NCI-H128 (cell line): ENCODE measurements around the gene EXOC3.

Experiments used
- DNase-seq: peaks from one replicate; lab custom pipeline; 2025; ENCODE audit not compliant: unreplicated experiment; lab: John Stamatoyannopoulos, UW

Gene EXOC3

DNA sequence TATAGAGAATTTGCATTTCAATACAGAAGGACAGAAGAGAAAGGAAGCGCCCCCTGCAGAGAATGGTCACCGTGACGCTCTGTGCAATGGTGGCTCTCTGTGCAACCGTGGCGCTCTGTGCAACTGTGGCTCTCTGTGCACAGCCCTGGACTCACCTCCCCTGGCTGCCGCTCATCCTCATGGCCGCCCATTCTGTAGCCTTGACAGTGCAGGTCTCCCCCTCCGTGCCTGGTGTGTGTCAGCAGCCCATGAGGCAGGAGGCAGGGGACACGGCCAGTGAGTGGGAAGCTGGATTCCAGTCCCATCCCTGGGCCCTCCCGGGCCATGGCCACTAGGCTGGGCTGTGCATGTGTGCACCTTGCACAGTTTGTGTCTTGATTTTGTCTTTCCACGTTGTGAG, 12.0 kb downstream of the EXOC3 start:
- DNase-seq, result no peak

DNA sequence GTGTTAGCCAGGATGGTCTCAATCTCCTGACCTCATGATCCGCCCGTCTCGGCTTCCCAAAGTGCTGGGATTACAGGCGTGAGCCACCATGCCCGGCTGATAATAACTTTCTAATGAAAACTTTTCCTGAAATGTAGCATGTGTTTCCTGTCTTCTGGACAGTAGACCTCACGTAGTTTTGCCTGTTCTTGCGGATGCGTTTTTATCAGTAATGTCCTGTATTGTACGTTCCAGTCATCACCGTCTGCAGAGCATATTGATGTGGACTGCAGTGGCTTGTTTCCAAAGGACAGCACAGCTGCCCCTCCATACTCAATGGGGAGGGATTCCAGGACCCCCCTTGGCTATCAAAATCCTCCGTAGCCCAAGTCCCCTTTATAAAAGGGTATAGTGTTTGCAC, 12.8 kb downstream of the EXOC3 start:
- no peak for DNase-seq

DNA sequence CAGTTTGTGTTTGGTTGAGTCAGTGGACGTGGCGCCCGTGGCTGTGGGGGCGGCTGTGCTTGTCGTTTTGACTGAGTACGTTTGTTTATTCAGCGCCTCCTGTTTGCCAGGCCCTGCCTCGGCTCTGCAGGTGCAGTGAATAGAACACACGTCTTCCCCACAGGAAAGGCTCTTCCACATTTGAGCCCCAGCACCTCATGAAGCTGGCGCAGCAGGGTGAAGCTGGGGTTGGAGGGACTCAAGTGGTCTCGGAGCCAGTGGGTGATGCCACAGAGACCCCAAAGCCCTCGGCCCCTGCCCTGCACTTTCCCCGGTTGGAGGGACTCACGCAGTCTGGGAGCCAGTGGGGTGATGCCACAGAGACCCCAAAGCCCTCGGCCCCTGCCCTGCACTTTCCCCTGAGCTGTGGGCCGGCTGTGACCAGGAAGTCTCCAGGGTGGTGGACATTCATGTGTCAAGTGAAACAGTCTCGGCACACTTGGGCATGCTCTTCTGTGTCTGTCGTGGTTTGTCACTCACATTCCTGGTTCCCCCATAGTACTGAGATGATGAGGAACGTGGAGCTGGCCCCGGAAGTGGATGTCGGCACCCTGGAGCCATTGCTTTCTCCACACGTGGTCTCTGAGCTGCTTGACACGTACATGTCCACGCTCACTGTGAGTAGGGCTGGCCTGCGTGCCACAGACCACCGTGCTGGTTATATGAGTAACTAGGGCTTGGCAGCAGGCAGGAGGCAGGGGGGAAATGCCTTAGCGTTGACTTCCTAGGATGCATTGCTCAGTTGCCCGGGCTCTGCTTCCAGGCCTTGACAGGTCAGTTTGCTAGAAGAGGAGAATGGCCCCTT, 13.6 kb downstream of the EXOC3 start:
- no peak for DNase-seq

DNA sequence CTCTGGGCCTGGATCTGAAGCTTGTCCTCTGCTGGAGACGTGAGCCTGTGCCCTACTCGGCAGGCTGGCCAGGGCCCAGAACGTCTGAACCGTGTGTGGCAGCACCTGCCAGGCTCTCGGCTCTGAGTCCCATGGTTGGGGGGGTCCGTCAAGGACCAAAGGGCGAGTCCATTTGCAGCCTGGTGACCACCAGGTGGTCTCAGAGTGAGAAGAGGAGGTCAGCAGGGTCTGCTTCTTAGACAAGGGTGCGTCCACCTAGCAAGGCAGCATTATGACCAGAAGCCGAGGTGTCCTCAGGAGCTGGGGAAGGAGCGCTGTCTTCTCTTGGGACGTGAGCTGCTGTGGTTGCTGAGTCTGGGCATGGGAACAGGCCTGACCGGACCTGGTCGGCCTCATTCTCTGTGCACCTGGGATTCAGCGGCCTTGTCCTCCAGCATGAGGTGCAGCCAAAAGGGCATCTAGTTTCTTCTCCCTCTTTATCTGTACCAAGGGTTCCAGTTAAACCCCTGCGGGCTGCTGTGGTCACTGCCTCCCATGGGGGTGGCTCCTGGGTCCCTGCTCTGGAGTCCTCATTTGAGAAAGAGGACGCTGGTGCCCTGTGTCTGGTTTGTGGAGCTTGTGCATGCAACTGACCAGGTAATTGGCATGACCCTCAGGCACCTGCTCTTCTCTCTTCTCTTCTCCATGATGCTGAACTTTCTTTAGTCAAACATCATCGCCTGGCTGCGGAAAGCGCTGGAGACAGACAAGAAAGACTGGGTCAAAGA, 14.4 kb downstream of the EXOC3 start:
- DNase-seq, result no peak

DNA sequence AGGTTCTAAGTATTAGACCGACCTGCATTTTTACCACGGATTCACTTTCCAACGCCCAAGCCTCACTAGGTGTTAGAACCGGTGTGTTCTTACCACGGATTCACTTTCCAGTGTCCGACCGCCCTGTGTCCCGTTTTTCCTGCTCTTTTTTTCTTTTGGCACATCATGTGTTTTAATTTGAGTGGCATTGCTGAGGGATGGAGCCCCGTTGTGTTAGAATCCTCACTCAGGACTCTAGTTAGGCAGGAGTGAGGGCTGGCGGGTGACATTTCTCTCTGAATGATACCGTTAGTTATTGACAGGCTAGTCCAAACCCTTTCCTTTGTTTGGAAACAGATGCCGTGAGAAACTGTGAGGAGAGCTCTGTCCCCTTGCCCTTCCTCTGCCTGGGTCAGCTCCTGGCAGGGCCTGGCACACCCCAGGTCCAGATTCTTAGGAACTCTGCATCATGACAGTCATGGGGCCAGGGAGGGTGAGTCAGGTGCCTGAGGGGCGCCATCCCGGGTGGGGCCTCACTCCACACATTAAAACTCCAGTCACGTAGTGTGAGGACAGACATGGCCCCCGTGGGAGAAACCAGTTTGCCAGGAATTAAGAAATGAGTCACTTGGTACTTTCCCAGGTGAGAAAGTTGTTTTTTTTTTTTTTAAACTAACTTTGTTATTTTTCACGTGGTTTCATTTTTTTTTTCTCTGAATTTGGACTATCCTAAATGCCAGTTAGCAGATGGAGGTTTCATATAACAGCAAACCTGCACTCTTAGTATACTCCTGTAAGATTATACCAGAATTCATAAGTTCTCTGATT, 15.8 kb downstream of the EXOC3 start:
- DNase-seq, result no peak

DNA sequence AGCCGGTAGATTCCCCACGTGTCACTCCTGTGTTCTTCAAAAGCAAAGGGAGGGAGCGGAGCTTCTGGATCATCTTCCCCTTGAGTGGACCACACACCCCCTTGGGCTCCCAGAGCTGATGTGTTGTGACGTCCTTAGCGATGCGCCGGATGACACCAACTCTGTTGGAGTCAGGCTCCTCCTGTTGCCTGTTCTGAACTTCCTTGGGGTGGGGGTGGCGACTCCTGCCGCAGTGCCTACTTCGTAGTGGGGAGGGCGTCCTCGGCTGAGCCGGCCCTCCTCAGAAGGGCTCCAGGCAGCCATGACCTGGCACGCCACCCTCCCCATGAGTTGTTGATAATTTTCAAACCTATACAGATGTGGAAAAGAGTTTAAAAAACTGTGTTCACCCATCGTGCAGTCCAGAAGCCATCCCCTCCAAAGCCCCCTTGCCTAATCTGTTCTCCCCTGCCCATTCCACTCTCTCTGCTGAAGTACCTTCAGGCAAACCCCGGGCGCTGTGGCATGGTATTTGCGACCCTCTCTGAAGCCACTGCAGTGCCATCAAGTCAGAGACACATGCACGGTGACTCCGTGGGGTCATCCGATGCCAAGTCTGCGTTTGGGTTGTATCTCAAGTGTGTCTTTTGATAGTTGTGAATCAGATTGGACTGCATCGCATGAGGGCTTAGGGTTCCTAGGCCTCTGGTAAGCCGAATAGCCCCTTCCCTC, 16.7 kb downstream of the EXOC3 start:
- DNase-seq, result no peak

DNA sequence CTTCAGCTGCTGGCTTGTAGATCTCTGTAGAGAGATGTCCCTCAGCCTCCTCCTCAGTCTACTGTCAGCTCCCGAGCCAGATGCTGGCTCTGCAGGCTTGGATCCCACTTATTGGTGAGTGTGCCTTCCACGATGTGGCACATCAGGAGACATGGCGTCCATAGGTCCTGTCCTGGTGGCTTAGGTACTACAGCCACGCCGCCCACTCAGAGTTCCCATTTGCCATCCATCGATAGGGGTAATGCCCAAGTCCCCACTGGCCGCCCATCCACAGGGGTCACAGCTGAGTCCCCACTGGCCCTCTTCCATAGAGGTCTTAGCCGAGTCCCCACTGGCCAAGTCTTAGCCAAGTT, 17.3 kb downstream of the EXOC3 start:
- DNase-seq, result no peak

DNA sequence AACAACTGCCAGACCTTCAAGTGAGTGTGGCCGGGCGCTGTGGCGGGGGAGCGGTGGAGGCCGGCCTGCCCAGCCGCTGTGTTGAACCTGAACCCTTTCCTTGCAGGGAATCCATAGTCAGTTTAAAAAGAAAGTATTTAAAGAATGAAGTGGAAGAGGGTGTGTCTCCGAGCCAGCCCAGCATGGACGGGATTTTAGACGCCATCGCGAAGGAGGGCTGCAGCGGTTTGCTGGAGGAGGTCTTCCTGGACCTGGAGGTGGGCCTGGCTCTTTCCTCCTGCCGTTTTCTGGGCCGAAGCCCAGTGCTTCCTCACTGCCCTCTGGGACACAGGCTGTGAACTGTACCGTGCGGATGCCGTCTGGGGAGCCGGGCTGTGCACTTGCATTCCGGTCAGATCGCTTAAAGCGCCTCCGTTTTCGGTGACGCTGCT, 19.1 kb downstream of the EXOC3 start:
- no peak for DNase-seq

DNA sequence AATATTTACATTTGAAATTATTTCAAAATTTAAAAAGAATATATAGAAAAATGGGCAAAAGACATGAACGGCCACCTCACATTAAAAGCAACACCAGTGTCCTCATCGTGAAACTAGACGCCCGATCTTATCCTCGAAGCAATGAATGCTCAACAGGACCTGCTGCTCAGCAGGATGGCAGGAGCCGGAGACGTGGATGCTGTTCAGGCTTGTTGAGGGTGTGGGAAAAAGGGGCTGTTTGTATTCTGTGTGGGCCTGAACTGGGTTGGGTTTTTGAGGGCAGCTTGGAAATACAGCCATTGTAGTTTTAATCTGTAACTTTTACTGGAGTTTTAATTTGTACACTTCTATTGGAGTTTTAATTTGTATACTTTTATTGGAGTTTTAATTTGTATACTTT, 20.3 kb downstream of the EXOC3 start:
- no peak for DNase-seq

DNA sequence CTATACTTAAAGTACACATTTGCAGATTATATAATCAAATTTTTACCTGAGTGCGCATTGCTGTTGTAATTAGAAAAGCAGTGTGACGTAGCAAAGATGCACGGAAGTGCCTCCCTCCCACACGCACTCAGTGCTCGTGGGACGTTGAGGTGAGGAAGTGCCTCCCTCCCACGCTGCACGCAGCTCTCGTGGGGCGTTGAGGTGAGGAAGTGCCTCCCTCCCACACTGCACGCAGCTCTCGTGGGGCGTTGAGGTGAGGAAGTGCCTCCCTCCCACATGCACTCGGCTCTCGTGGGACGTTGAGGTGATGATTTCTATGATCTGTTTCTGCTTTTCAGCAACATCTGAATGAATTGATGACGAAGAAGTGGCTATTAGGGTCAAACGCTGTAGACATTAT, 21.0 kb downstream of the EXOC3 start:
- no peak for DNase-seq

DNA sequence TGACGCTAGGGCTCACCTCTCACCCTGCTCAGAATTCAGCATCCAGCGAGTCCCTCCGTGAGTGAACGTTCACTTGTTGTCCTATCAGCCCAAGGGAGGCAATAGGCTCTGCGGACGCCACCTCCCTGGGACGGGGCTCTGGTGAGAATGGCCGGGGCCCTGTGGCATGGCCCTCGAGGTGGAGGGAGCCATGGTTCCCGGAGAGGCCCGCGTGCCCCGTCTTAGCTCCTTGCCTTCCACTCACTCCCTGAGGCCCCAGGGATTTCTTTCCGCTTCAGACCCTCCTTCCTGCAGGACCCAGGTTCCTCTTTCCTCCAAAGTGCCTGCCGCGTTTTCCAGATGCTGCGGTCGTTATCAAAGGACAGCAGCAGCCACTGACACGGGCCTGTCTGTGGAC, 21.5 kb downstream of the EXOC3 start:
- no peak for DNase-seq

DNA sequence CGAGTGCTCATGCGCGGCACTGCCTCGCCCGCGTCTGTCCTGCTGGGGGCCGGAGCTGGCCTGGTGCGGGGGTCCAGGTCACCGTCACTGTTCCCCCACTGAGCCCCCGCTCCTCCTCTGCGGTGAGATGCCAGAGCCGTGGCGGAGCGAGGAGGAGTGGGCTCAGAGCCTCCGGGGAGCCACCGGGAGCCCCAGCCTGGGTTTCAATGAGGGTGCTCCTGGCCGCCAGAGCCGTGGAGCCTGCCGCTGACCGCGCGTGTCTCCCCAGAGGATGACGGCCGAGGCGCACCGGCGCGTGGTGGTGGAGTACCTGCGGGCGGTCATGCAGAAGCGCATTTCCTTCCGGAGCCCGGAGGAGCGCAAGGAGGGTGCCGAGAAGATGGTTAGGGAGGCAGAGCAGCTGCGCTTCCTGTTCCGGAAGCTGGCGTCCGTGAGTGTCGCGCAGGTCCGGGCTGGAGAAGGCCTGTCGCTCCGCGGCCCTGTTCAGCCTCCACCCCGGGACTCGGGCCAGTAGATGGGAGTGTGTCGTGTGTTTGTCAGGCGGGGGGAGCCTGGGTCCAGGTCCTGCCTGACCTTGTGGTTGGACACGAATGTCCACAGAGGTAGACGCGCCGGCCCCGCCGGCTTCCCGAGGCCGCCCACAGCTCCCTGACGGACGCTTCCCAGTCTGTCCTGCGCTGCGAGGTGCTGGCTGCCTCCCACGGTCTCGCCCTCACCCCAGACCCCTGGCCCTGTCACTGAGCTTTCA, 22.0 kb downstream of the EXOC3 start:
- no peak for DNase-seq

DNA sequence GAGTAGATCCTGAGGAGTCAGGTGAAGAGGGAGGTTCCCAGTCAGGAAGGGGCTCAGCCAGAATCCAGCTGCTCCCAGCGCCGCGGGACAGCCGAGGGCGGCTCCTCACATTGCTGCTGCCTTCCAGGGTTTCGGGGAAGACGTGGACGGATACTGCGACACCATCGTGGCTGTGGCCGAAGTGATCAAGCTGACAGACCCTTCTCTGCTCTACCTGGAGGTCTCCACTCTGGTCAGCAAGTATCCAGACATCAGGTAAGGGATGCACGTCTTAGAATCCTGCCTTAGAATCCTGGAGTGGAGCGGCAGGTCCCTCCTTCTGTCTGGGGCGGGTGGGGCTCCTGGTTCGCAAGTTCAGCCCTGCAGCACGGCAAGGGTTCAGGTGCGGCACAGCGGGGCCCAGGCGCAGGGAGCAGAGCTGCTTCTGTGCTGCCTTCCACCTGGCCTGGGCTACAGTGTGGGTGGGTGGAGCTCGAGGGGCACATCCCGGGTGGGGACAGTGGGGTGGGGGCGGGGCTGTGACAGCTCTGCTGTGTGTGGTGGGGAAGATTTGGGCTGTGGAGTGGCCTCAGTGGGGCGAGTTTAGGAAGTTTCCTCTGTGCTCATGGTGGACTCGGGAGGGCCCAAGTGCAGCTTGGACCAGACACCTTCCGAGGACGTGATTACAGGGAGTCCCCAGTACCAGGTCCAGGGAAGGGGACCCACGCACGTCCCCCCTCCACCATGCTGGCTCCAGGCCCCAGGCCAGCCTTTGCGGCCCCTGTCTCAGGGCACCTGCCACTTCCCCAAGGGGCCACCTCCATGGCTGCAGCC, 22.8 kb downstream of the EXOC3 start:
- no peak for DNase-seq

DNA sequence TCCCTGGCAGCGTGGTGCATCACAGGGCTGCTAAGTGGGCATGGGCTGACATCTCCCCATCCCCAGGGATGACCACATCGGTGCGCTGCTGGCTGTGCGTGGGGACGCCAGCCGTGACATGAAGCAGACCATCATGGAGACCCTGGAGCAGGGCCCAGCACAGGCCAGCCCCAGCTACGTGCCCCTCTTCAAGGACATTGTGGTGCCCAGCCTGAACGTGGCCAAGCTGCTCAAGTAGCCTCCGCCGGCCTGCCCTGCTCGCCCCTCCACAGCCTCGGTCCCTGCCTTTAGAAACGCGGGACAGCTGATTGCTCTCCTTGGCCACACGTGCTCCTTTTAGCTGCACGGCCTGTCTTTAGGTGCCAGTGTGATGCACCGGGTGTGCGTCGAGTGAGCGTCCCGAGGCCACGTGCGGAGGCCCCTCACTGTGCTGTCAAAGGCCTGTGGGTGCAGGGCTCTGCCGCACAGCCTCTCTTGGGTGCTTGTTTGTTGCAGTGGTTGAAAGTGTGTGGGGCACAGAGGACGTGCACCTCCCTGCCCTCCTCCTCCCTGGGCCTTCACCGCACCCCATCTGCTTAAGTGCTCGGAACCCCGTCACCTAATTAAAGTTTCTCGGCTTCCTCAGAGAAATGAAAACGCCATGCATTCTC, 23.8 kb downstream of the EXOC3 start:
- no peak for DNase-seq

DNA sequence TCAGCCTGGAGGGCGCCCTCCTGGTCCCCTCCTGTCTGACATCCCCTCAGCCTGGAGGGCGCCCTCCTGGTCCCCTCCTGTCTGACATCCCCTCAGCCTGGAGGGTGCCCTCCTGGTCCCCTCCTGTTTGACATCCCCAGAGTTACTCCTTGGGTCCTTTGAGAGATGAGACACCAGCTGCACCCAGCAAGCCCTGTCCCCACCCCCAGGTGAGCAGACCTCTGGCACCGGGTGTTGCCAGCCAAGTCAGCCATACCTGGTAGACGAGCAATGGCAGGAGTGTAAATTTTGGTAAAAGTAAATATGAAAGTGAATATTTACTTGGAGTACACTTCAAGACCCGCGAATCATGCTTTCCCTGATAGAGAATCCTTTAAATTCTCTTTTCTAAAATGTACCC, 25.4 kb downstream of the EXOC3 start:
- DNase-seq, result no peak

DNA sequence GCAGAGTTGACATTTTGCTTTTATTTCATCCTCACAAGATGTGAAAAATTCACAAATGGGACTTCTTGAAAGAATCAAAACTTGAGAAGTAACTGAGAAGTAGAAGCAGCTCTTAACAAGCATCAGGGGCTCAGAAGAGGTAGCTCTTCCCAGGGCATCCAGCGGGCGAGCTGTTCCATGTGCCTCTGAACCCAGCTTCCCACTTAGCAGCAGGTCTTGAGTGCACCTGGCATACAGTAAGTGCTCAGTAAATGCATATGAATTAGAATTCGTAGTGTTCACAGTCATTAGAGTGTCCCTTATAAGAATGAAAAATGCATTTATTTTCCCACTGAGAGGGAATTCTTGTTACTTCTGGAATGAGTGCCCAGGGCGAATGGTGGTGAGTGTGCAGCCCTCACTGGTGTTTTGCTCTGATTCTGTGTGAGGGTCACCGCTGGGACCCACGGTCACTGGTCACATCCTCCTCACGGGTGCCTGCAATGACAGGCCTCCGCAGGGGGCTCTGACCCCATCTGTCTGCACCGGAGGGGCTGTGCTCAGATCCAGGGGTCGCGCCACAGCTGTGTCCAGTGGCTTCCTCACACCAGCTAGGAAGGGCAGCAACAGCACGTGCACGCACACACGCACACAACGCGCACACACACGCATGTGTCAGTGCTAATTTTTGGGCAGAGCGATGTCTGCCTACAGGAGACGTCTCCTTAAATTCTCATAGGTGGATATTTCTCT, 26.9 kb downstream of the EXOC3 start:
- DNase-seq, result no peak

DNA sequence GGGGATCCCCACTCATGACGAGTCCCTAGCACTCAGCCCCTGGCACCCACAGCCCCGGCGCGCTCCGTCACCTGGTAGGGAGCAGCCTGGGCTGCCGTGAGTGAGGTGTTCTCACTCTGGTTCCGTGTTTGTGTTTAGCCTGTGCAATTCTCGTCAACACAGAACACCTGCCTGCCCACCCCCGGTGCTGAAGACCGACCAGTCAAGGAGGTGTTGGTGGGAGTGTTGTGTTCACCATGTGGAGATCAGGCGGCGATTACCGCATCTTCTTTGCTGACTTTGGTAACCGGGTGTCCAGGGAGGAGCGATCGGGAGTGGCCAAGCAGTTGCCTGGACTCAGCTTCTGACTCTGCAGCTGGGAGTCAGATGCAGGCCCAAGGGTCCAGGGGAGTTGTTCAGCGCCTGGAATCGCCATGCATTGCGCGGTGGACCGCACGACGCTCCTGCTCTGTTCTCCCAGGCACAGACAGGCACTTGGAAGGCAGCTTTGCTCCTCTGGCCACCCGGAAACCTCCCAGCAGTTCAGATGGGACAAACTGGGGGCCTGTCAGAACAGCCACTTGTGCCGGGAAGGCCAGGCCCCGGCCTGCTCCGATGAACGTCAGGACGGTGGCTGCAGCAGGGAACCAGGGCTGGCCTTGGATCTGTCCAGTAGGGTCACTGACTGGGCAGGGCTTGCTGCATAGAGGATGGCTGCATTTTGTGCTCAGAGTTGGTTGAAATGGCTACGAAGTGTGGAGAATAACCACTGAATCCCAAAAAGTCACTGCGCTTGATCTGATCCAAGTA, 28.2 kb downstream of the EXOC3 start:
- no peak for DNase-seq

DNA sequence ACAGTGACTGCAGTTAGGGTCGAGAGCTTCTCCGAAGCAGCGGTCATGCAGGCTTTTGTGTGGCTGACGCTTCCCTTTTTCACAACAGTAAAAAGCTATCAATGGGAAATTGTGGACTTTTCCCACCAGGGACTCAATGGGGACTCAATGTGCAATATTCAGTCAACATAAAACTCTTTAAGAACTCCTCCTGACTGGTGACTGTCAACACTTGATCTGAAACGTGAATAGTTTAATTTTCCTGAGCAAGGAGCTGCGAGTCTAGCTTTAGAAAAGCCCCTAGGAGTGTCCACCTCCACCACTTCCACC, 28.7 kb downstream of the EXOC3 start:
- DNase-seq, result no peak
